ENCODE data around the gene LPP. TPM values are rescaled to one million over a fixed set of nuclear protein-coding genes. Genes with fewer than 3 reads are reported as not detected.
"Not testable (repeated sequence)": the region's sequence is repeated elsewhere in the genome, so short reads cannot be mapped to it uniquely, and the experiment has no call there.

LPP gene
- total RNA-seq, 1 experiment from 2014 or later, result 32.6 TPM

DNA sequence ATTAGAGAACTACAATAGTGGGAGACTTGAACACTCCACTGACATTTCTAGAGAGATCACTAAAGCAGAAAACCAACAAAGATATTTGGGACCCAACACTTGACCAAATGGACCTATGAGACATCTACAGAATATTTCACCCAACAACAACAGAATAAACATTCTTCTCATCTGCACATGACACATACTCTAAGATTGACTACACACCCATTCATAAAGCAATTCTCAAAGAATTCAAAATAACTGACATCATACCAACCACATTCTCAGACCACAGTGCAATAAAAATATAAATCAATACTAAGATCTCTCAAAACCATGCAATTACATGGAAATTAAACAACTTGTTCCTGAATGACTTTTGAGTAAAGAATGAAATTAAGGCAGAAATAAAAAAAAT, 473.7 kb downstream of the LPP start:
- peak; percentile 97 for DNase-seq (ENCODE audit: low read depth)

DNA sequence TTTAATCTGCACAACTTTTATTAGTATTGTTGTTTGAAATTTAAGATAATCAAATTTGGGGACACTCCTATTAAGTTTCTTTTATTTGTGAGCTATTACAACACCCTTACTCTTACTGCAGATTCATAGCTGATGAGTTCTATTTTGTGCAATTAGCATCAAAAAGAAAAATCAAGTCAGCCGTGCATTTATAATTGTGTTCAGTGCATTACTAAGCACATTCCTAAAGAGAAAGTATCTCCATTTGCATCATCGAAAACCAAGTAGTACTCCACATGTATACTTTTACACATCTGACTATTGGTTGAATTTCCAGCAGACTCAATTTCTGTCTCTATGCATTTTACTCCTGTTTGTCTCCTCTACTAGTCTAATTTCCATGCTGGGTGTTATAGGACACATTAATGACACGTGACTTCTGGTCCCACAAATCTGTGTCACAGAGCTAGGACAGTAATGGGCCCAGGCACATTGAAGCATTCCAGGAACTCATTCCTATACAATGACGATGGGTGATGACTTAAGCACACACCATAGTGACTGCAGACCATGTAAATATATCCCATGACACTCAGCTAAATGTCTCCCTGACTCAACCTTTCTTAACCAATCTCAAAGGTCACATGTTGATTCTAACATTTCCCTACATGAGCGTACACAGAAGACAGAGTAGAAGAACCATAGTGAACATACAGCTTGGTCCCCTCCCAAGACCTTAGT, 477.5 kb downstream of the LPP start:
- peak; percentile 89 for DNase-seq (ENCODE audit: low read depth)

DNA sequence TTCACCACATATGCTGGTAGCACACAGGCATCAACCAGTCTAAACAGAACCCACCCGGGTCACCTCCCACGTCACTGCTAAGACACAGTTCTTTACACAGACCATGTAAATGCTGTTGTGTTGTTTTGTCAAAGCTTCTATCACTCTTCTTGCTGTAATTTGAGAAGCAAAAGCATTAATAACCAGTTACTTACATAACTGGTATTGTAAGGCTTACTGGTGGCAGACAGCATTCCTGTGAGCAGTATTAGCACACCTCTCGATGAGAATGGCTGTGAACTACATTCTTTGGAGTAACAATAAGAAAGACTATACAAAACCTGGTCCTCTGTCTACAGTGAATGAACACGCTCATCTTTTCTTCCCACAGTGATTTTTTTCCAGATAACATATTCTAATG, 479.2 kb downstream of the LPP start:
- DNase-seq (ENCODE audit: low read depth), result no peak

DNA sequence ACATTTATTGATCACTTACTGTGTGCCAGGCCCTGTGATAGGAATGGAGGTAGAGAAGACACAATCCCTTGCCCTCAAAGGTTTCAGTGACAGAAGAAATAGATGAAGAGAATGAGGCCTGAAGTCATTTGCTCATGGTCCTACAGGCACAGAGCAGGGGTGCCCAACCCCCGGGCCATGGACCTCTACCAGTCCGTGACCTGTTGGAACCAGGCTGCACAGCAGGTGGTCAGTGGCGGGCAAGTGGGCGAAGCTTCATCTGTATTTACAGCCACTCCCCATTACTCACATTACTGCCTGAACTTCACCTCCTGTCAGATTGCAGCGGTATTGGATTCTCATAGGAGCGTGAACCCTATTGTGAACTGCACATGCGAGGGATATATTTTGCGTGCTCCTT, 480.3 kb downstream of the LPP start:
- DNase-seq (ENCODE audit: low read depth), result no peak

DNA sequence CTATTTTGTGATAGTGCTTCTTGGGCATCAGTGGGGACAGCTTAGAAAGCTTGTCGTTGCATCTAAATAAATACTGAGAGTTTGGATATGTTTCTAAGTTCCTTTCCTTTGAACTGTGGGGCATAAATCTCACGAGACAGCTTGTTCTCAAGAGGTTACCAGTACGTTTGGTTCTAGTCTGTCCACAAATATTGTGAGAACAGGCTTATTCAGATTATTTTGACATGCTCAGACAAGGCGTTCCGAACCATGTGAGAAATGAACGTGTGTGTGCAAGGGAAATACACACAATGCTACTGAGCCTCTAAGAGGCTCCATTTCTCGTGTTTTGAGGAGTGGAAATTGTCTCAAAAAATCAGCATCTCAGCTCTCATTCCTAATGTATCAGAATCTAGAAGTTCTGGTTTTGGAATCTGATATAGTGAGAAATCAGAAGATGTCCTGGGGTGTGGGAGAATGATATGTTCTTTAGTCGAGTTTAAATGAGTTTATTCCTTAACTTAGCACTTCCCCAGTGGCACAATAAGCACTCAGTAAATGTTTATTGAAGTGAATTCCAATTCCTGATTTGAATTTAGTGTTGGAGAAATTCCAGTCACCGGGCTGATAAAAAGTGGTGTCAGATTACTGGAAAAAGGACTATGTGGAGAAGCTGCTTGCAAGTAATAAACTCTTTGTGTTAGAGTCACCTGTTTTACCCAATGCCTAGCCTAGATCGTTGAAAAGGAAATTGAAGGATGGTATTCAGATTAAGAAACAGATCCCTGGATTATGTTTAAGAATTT, 481.5 kb downstream of the LPP start:
- DNase-seq (ENCODE audit: low read depth), result peak; percentile 78

DNA sequence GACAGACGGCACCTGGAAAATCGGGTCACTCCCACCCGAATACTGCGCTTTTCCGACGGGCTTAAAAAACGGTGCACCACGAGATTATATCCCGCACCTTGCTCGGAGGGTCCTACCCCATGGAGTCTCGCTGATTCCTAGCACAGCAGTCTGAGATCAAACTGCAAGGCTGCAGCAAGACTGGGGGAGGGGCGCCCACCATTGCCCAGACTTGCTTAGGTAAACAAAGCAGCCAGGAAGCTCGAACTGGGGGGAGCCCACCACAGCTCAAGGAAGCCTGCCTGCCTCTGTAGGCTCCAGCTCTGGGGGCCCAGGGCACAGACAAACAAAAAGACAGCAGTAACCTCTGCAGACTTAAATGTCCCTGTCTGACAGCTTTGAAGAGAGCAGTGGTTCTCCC, 482.3 kb downstream of the LPP start:
- not testable (repeated sequence) for DNase-seq (ENCODE audit: low read depth)

DNA sequence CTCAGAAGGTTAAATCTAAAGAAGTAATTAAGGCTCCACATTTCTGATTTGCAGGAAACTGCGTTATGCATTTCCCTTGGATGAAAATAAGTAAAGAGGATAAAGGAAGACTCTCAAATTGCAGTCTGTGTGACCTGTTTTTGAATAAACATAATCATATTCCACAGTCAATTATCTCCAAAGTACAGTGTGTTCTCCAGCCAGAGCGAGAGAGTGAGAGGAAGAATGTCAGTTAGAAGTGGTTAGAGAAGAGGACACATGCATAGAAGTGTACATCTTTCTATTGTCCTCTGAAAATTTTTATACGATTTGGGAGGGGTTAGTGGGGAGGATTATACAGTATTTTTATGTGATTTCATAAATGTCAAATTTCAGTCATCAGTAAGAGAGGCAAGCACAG, 487.1 kb downstream of the LPP start:
- DNase-seq (ENCODE audit: low read depth), result no peak

DNA sequence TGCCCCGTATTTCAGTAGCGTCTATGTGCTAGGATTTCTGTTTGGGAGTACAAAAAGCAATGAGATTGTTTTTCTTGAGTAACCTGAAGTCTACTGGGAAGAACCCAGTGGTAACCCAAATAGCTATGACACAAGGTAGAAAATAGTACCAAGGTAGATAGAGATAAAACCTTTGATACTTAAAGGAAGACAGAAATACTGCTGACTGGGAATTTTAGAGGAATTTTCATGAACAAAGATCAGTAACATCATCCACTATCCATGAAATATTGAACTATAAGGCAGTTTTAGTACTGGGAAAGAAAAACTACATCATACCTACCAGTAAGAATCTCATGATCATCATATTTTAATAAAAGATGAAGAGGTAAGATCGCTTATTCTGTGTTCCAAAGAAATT, 489.8 kb downstream of the LPP start:
- no peak for DNase-seq (ENCODE audit: low read depth)

DNA sequence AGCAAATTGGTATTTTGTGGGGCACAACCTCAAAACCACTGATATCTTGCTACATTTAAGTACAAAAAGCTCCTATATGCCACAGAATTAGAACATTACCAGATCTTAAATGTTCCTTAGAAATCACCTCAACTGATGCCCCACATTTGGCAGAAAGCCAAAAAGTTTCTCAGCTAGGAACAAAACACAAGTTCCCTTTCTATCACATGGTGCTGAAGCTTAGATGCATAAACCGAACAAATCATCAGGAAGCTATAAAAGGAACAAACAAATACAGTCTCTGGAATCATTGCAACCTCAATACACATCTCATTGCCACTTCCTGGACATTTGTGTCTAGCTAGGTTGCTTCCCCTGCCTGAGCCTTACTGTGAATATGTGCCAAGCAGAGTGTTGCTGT, 492.6 kb downstream of the LPP start:
- peak; percentile 42 for DNase-seq (ENCODE audit: low read depth)

DNA sequence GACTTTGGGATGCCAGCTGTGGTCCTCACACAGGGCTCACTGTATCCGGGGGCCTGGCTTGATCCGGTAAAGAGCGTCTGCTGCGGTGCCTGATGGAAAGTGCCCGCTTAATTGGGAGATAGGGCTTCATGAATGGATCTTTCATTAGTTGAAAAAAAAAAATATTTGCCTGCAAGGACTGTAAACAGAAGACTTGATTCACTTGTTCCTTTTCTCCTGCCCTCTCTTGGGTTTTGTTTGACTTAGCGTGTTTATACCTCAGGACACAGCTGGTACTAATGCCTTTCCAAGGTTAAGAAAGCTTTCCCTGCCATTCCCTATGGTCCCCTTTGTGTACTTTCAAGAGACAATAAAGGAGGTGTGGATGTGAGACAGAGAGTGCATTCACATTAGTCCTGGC, 493.3 kb downstream of the LPP start:
- DNase-seq (ENCODE audit: low read depth), result no peak

DNA sequence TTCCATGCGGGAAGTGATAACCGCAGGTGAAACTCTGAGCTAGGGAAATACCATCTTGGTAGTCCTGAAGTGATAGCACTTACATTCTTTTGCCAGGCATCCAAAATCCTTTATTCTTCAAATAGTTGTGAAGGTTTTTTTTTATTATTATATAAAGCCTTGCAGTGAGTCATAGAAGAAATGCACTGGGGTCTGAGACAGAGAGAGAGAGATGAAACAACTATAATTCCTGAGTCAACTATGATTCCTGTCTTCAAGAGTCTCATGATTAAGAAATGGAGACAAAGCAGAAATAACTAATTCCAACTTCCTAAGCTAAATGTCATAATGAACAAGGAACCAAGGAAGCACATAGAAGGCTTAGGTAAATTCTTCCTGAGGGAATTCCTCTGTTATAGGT, 495.6 kb downstream of the LPP start:
- DNase-seq (ENCODE audit: low read depth), result peak; percentile 42

DNA sequence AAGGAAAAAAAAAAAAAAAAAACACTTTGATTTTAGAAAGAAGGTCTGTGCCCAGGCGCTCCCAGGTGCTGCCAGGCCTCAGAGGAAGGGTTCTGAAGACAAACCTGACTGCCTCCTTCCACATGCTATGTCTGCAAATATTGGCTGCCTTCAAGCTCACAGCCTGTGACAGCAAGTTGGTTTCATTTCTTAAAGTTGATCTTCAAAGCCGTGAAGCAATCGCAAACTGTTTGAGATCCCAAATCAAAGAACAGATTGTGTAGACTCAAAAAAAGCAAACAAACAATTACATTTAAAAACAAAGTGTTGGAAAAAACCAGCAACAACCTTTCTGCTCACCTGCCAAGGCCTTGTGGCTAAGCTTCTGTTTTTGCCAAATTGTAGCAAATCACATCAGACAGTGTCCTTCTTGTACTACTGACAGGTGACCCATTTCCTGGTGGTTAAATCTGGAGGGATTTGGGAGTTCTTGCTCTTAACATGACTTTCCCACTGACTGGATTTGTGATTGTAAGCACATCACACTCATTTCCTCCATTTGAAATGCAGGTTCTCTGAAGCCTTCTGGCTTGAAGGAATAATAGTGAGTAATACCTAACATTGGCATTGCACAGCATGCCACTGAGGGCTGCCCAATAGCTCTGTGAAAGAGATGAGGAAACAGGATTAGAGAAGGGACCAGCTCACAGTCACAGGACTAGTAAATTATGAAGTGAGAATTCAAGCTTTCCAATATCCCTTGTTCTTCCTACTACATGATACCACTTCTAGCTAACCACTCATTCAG, 502.4 kb downstream of the LPP start:
- DNase-seq (ENCODE audit: low read depth), result peak; percentile 70

DNA sequence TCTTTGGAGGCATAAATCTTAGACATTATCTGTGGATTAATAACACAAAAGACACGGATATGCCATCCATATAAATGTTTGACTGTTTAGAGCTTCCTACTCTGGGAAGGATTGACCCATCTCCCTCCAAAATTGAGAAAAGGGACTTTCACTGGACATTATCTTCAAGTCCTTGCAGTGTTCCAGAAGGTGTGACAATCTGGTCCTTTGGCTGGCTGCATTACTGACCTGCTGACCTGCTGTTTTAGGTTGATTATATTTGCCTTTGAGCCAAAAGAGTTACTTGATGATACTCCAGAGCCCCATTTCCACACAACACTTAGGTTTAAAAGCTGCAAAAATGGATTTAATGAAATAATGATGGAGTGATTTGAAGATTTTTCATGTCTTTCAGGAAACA, 504.6 kb downstream of the LPP start:
- no peak for DNase-seq (ENCODE audit: low read depth)

DNA sequence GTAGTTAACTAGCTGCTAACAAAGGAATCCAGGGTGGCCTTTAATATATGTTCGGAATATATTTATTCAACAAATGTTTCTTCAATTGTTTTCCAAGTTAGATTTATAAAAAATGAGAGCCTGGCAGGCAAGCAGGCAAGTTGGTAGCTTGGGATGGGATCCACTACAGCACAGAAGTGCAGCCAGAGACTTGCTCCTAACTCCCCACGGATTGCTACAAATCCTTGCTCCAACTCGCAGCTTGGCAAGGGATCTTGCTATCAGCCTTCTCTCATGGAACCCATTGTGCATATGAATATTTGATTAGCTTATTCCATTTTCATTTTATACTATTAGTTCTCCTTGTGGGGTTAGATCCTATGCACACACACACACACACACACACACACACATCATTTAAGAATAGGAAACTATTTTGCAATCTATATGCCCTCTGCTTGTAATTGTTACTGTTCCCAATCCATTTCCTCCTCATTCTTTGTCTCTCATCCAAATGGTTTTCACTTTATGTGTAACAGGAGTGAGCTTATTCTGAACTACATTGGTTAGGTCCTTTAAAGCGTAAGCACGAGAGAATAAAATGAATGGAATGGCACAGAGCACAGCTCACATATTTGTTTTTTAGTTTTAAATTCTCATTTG, 505.6 kb downstream of the LPP start:
- DNase-seq (ENCODE audit: low read depth), result no peak

DNA sequence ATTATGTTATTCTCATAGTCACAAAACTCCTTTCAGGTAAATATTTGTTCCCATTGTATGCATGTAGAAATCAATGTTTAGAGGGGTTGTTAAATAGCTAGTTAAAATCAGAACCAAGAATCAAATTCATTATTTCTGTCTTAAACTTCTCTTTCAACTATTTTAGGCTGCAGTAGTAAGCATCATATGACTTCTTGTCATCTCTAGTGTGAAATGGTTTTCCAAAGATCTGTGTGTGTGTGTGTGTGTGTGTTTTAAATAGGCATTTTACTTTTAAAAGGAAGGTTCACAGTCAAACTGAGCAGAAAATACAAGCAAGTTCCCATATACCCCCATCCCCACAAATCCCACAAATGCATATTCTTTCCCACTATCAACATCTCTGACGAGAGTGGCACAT, 506.5 kb downstream of the LPP start:
- DNase-seq (ENCODE audit: low read depth), result no peak

DNA sequence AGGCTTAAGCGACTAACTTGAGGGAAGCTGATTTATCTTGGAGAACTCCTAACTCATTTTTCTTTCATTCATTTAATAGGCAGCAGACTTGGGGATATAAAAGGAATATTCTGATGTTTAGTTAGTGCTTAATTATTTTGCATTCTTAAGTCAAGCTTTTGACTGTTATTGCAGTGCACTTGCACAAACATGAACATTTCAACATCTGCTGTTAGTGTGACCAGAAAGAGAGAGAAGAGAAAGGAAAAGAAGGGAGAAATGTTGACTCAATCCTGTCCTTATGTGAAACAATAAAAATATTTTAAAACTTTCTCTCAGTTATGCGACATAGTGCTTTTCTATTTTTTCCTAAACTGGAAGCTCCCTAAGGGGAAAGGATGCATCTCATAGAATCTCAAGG, 507.8 kb downstream of the LPP start:
- no peak for DNase-seq (ENCODE audit: low read depth)

DNA sequence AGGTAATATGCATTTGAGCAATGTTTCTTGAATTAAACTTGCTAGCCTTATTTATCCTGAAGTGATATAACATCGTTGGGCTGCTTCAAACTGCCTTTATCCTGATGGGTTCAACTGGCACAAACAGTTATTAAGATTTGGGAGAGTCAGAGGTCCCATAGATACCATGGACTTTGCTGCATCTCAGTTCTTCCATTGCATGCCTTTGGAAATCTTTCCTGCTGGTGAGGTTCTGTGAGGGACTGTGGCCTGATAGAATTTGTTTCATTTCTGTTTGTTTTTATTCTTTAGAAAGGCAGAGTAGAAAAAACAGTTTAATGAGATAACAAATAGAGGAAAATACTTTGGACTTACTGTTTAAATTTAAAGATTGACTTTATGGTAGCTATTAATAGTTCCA, 508.3 kb downstream of the LPP start:
- no peak for DNase-seq (ENCODE audit: low read depth)

DNA sequence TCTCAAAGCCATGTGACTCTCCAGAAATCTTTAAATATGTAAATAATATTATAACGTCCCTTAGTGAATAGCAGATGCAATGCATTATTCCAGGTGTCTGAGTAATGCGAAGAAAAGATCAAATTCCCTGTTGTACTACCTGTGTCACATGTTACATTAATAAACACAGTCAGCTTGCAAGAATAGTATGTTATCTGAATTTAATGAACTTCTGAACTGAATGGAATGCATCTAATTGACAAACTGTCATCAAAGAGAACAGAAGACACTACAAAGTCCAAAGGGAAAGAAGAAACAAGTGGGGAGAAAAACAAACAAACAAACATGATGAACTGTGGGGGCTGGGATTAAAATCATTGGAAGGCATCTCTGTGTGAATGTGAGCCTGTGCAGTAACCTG, 508.8 kb downstream of the LPP start:
- DNase-seq (ENCODE audit: low read depth), result no peak

DNA sequence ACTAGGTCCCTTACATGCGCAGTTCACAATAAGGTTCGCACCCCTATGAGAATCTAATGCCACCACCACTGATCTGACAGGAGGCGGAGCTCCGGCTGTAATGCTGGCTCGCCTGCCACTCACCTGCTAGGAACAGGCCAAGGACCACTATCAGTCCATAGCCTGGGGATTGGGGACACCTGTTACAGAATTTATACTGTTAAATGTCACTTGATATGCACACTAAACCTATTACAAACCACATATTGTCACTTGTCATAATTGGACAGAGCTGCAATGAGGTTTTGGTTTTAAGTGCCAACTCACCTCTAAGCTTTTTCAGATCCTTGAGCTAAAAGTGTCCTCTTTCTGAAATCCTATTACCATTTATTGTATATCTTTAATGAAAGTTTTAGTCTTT, 509.9 kb downstream of the LPP start:
- no peak for DNase-seq (ENCODE audit: low read depth)

DNA sequence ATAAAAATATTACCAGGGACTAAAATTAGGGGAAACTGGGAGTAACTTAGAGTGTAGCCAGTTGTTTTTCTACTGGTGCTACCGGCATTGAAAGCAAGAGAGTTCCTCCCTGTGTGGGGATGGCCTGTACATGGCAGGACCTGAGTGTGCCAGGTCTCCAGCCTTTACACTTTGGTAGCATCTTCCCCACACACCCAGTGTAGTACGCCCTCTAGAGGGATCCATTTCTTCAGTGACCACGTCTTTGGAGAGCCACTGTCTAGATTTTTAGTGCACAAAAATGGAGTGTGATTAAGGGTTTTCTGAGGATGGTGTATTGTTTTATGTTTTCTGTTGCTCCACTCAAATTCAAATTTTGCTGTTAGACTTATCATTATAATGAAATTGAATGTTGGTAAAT, 510.8 kb downstream of the LPP start:
- DNase-seq (ENCODE audit: low read depth), result peak; percentile 50

DNA sequence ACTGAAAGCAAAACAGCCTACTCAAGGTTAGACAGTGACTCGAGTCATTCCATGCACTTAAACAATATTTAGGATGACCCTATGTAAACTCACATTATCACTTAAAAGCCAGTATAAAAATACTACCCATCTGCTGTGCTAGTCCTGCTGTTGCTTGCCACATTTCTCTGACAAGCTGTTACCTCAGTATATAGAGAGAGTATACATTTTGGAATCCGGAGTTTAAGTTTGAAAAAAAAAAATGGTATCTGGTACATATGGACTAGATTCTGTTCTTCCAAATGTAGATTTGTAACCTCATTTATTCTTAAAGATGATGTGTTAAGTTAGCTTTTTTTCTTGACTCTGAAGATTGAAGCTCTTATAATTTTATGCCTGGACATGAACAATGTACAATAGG, 514.0 kb downstream of the LPP start:
- no peak for DNase-seq (ENCODE audit: low read depth)

DNA sequence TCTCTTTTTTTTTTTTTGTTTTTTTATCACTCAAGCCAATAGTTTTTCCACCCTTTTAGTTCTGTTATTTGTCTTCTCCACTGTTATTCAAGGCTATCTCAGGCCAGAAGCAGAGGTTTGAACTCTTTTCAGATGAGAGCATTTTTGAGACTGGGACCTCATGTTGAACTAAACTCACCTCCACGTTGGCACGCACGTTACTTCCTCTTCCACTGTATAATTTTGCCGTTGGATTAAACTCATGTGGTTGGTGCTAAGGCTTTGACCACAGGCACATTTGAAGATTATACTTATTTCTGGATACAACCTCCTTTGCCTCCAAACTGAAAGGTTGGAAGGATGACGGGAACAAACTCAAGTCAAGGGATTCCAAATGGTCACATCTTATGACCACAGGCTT, 516.5 kb downstream of the LPP start:
- no peak for DNase-seq (ENCODE audit: low read depth)

Measured in M059J (cell line).